ENCODE data around the gene KIF3A. TPM values are rescaled to one million over a fixed set of nuclear protein-coding genes. Genes with fewer than 3 reads are reported as not detected.

KIF3A gene
- total RNA-seq, 4 donors from 2014 or later = 2.2 to 7.6 (median 4.6) TPM

DNA sequence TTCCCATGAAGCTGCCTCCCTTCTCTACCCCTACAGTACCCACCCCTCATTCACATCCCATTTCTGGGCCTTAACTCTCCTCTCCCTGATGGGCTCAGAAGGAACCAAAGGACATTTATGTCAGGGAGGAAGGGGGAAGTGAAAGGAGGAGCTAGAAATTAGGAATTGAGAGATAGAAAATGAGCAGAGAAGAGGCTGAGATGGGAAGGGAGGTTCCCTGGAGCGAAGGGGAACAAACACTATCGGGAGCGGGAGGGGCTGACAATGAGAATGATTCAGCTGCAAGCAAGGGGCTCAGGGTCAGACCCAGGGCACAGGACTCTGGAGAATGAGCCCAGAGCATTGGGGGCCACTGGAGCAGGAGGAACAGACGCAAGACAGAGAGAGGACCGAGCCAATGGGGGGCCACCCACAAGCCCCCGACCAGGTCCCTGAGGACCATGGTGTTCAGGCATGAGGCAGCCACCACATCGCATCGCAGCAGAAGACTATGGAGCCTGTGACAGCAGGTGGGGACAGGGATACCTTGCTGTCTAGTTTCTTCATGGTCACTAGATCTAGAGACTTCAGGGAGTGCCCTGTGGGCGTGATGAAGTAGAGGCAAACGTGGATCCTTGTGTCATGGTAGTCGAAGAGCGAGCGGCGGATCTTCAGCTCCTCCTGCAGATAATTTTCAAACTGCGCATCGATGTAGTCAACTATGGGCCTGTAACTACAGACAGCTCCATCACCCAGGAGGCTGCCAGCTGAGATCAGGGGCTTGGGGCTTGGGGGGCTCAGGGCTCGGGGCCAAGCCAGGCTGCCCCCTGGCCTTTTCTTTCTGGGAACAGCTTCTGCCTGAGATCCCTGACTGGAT, 26.1 kb upstream of the KIF3A start:
- peaks cover 17 to 73% (median 48%) of the 10 kb centered on the region in 3 donors for H3K36me3 ChIP-seq
- WGBS, 2 donors = 84 to 88% methylated on average over 11 to 16 of the region's 17 CpGs
- TF ChIP-seq POLR2A (IDR thresholded peaks at IDR 0.05) = no peak
- TF ChIP-seq, protein P1, sequence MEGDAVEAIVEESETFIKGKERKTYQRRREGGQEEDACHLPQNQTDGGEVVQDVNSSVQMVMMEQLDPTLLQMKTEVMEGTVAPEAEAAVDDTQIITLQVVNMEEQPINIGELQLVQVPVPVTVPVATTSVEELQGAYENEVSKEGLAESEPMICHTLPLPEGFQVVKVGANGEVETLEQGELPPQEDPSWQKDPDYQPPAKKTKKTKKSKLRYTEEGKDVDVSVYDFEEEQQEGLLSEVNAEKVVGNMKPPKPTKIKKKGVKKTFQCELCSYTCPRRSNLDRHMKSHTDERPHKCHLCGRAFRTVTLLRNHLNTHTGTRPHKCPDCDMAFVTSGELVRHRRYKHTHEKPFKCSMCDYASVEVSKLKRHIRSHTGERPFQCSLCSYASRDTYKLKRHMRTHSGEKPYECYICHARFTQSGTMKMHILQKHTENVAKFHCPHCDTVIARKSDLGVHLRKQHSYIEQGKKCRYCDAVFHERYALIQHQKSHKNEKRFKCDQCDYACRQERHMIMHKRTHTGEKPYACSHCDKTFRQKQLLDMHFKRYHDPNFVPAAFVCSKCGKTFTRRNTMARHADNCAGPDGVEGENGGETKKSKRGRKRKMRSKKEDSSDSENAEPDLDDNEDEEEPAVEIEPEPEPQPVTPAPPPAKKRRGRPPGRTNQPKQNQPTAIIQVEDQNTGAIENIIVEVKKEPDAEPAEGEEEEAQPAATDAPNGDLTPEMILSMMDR (IDR thresholded peaks at IDR 0.05) = no peak
- no peak overlapping the region for H3K4me3 ChIP-seq
- no peaks in the 10 kb centered on the region for H3K27me3 ChIP-seq
- H3K4me1 ChIP-seq = peaks cover 2 to 46% (median 12%) of the 10 kb centered on the region in 3 donors
- intact Hi-C loops (cut with DNase I) = no loop called here
- no peak overlapping the region for H3K27ac ChIP-seq
- no peak for DNase-seq
- no peaks in the 10 kb centered on the region for H3K9me3 ChIP-seq

GRCh38 chr5:132762246-132763000, 25.1 kb upstream of the KIF3A start:
- Histone ChIP-seq H3K36me3 (peaks cover 17 to 83% (median 50%) of the 10 kb centered on the region in 3 donors), H3K4me1 (peaks cover 0 to 36% (median 10%) of the 10 kb centered on the region in 3 donors), H3K9me3 (no peaks in the 10 kb centered on the region), H3K27me3 (no peaks in the 10 kb centered on the region), H3K27ac (no peak overlapping the region), H3K4me3 (no peak overlapping the region)
- TF ChIP-seq POLR2A (IDR thresholded peaks at IDR 0.05) = no peak
- TF ChIP-seq, protein P1 (IDR thresholded peaks at IDR 0.05) = no peak
- intact Hi-C loops (cut with DNase I) = no loop called here
- 50% methylated on average over 3 of the region's 11 CpGs; no CpG with 5 or more reads in 1 of the 2 donors for WGBS, 2 donors
- no peak for DNase-seq

- Histone ChIP-seq H3K4me1 (peaks cover 0 to 28% (median 5%) of the 10 kb centered on the region in 3 donors), H3K9me3 (no peaks in the 10 kb centered on the region), H3K4me3 (no peak overlapping the region), H3K27me3 (no peaks in the 10 kb centered on the region), H3K27ac (no peak overlapping the region), H3K36me3 (peaks cover 17 to 92% (median 50%) of the 10 kb centered on the region in 3 donors)
- 79 to 92% methylated on average over 5 to 13 of the region's 22 CpGs for WGBS, 2 donors
- intact Hi-C loops (cut with DNase I) = no loop called here
- no peak for DNase-seq
- TF ChIP-seq, protein P1 (IDR thresholded peaks at IDR 0.05) = no peak
- no peak for TF ChIP-seq POLR2A (IDR thresholded peaks at IDR 0.05)
These were observed 24.2 kb upstream of the KIF3A start for GRCh38 chr5:132761321-132762240.

- Histone ChIP-seq H3K27me3 (no peaks in the 10 kb centered on the region), H3K27ac (no peak overlapping the region), H3K4me3 (no peak overlapping the region), H3K4me1 (peaks cover 0 to 20% (median 3%) of the 10 kb centered on the region in 3 donors), H3K9me3 (no peaks in the 10 kb centered on the region), H3K36me3 (peaks cover 17 to 97% (median 50%) of the 10 kb centered on the region in 3 donors)
- no peak for DNase-seq
- TF ChIP-seq, protein P1 (IDR thresholded peaks at IDR 0.05) = no peak
- TF ChIP-seq POLR2A (IDR thresholded peaks at IDR 0.05) = no peak
- 90 to 91% methylated on average over 20 of the region's 21 CpGs for WGBS, 2 donors
- intact Hi-C loops (cut with DNase I) = no loop called here
These were observed 23.4 kb upstream of the KIF3A start for GRCh38 chr5:132760601-132761317.

All from esophagus squamous epithelium (tissue), 5 donors.